ENCODE results near the gene MGST1.
A peak's percentile ranks its signal among the peaks of the same experiment; 100 is the strongest.

Gene MGST1, protein sequence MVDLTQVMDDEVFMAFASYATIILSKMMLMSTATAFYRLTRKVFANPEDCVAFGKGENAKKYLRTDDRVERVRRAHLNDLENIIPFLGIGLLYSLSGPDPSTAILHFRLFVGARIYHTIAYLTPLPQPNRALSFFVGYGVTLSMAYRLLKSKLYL

DNA sequence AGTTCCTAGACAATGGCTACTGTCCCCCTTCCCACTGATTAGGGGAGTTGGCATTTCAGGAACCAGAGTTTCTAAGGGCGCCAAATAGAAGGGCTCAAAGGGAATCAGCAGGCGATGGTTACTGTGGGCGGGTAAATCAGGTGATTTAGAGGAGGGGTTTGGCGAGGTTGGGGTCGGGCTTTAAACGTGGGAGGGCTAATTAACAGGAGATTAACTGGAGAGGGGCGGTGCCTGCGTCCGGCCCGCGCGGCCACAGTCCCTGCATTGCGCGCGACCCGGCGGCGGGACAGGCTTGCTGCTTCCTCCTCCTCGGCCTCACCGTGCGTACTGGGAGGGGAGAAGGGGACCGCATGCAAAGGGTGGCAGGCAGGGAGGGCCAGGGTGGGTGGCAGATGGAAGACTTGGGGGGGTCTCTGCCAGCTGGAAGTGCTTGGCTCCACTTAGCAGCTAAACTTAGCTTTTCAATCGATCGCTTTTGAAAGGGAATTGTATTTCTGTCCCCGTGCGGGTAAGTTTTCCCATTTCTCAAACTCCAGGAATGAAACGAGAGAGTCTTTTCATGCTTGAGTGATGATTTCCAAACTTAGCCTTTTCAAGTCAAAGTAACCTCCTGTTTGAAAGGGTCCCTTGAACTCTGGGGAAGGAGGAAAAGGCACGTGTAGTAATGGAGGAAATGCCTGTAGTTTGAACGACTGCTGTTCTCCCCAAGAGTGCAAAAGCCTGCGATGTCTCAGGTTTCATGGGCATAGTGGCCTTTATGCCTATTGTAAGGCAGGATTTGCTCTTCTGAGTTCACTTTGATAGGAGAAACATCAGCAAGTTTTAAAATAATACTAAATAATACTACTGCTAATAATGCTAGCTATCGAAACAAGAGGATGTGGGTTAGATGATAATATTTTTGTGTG, at the start of gene MGST1:
Gene MGST1, plus strand, starts transcription at position 255 of the 908 bp plus-strand sequence. CDS start 6,608 bp downstream, outside the sequence.
- DNase-seq = peak in 23 of 56 donors; percentile 1 to 56 (median 24)

DNA sequence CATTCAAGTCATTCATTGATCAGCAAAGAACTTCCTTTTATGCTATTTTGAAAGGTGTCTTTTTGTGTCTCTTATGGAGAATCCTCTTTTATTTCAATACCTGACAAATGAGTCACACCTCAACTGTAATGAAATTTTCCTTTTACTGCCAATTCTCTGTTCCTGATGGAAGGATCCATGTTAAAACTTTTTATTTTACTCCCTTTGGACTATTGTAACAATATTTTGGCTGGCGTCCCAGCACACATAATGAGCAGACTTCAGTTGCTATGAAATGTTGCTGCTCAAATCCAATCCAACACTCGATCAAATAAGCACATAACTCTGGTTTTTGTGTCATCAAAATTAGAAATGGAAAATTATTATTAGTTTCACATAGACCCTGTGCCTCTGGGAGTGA, 48.0 kb upstream of the MGST1 start:
- no peak for DNase-seq

GRCh38 chr12:16300122-16300521, 47.3 kb upstream of the MGST1 start:
- no peak for DNase-seq

DNA sequence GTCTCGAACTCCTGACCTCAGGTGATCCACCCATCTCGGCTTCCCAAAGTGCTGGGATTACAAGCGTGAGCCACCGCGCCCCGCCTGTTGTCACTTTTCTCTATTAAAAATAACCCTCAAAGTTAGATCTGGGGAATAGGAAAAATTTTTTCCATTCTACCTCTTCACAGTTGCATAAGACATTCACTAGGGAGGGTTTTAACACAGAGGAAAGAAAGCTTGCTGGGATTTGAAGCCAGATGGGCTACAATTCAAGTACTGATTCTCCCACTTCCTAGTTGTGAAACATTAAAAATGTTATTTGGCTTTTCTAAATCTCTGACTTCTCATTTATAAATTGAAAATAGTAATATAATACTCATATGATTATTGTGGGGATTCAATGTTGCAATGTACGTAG, 46.7 kb upstream of the MGST1 start:
- no peak for DNase-seq

DNA sequence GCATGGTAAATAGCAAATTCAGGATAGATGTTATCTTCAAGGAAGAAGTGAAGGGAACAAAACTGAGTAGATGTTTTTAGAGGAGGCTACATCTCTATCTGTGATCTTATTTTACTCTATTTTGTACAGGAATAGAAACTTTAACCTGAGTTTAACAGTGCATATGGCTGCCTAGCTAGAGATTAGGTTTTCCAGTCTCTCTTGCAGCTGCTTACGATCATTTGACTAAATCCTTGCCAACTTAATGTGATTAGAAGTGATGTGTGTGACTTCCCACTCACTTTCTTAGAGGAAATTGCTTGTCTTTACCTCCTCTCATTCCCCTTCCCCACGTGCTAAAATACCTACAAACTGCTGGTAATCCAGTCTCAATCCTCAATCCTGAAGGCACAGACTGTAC, 43.5 kb upstream of the MGST1 start:
- DNase-seq = no peak

- no peak for DNase-seq
Measured at GRCh38 chr12:16307856-16308475, 39.5 kb upstream of the MGST1 start.

DNA sequence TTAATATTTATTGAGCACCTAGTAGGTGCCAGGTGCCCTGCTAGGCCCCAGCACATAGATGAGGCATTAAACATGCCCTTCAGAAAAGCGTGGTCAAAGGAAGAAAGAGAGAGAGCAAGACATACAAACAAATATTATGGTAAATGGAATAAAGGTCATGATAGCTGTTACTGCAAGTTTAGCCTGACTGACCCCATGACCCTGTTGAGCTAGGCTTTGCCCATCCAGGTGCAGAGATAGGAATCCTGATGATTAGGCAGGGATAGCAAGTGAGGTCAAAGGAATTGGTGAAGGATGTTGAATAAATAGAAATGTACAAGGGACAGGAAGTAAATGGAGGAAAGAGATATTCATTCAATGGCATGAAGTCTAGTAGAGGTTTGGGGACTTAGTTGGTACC, 36.5 kb upstream of the MGST1 start:
- DNase-seq = no peak

GRCh38 chr12:16323010-16323409, 24.4 kb upstream of the MGST1 start:
- DNase-seq = no peak

DNA sequence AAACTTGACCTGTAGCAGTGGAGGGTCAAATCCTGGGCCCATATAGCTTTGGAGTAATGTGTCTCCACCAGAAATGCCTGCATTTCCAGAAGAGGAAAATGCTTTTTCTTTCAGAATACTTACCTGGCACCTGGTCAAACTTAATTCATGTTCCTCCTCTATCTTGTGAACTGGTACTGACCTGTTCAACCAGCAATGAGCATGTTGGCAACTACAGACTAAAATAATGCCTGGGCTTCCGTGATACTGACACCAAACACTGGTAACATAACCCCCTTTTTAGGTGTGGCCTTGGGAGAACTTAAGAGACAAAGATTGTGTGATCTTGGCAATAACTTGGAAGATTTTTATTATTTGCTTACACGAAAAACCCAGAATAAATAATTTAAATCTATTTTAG, 23.8 kb upstream of the MGST1 start:
- DNase-seq = no peak

DNA sequence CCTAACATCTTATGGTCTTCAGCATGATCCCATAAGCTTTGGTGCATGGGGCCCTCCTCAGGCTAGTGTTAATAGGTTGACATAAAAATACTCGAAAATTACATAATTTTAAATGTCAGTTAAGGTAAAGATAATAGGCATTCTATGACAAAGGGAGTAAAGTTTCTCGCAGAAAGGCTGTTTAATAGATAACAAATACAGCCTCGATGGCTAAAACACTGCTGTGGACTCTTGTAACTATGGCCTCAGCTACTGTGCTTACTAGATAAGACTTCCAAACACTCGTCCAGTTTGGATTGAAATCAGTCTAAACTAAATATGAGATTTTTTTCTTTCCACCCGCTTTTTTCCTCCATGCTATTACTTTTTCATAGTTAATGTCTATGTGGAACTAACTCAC, 23.2 kb upstream of the MGST1 start:
- no peak for DNase-seq

- DNase-seq = no peak
Measured at GRCh38 chr12:16324772-16325171, 22.7 kb upstream of the MGST1 start.

- no peak for DNase-seq
Measured at GRCh38 chr12:16325426-16325825, 22.0 kb upstream of the MGST1 start.

GRCh38 chr12:16327963-16328362, 19.5 kb upstream of the MGST1 start:
- DNase-seq = no peak

GRCh38 chr12:16329594-16329993, 17.9 kb upstream of the MGST1 start:
- no peak for DNase-seq

DNA sequence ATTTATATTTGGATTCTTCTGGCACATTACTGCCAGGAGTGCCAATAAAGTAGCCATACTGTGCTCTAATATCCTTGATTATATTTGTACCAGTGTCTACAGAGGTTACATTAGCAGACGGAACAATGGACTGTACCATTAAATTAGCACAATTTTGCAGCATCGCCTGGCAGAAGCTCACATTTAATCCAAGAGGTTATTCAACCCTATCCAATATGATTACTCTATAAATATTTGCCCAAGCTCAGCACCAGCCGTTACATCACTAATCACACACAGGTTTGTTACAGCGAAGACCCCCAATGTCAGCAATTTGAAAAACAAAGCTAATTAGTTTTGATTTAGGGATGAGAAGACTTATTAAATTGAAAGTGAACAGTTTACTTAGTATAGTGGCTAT, 16.9 kb upstream of the MGST1 start:
- DNase-seq = no peak

- no peak for DNase-seq
Measured at GRCh38 chr12:16331998-16332397, 15.4 kb upstream of the MGST1 start.

GRCh38 chr12:16335838-16336237, 11.6 kb upstream of the MGST1 start:
- DNase-seq = no peak

DNA sequence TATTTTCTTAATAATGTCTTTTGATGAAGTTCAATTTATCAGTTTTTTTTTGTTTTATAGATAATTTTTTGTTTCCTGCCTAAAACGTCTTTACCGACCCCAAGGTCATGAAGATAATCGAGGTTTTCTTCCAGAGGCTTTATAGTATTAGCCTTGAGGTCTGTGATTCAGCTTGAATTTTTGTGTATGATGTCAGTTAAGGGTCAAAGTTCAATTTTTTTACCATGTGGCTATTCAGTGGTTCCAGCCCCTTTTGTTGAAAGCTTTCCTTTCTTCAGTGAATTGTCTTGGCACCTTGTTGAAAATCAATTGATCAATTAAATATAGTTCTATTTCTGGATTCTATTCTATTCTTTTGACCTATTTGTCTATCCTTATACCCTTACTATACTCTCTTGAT, 3.2 kb upstream of the MGST1 start:
- DNase-seq = no peak

GRCh38 chr12:16345105-16345504, 2.3 kb upstream of the MGST1 start:
- no peak for DNase-seq

DNA sequence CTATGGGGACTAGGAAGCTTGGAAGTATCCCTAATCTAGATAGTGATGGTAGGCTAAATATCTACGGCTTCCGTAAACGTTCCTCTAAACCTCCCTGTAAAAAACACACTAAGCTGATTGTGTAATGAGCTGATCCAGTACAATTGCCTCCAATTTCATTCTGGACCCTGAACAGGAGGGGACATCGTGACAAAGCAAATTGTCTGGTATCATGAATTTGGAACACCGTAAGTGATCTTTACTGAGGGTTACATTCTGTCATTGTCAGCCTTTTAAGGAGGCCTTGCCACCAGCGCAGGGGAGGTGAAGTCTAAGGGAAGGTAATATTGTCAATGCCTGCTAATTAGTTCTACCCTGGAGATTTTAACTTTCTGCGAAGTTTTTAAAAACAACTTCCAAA, 487 bp upstream of the MGST1 start:
- DNase-seq = no peak

GRCh38 chr12:16348435-16349130, 1.1 kb downstream of the MGST1 start:
- no peak for DNase-seq

GRCh38 chr12:16349131-16349460, 1.7 kb downstream of the MGST1 start:
- peak in 5 of 56 donors; percentile 2 to 28 (median 12) for DNase-seq
